GM12872 (cell line): ENCODE results near the gene SEC22C.

ENCODE experiments used
- CTCF ChIP-seq: IDR thresholded peaks from 3 replicates; pipeline ENCODE4 v1.5.1; 2011; ENCODE audit warnings: low read depth, mild to moderate bottlenecking, low read length, moderate library complexity; ENCODE audit not compliant: insufficient read depth

The SEC22C gene

GRCh38 chr3:42537350-42537749 is 44.4 kb downstream of the SEC22C start:
- TF ChIP-seq CTCF = no peak

- TF ChIP-seq CTCF = peak; percentile 64
Measured at GRCh38 chr3:42535981-42536784, 45.6 kb downstream of the SEC22C start.

GRCh38 chr3:42533161-42533897 is 48.4 kb downstream of the SEC22C start:
- TF ChIP-seq CTCF = no peak

- TF ChIP-seq CTCF = no peak
Measured at GRCh38 chr3:42532229-42532628, 49.5 kb downstream of the SEC22C start.

- TF ChIP-seq CTCF = no peak
Measured at GRCh38 chr3:42531470-42531869, 50.3 kb downstream of the SEC22C start.

- TF ChIP-seq CTCF = no peak
Measured at GRCh38 chr3:42530073-42530472, 51.7 kb downstream of the SEC22C start.

GRCh38 chr3:42529468-42529867 is 52.3 kb downstream of the SEC22C start:
- TF ChIP-seq CTCF = no peak
